ENCODE data around the gene FILIP1L.

FILIP1L gene

GRCh38 chr3:100114413-100115030 lies at the start of gene FILIP1L:
Gene FILIP1L, minus strand, starts transcription at chr3:100114501.
- TF ChIP-seq CTCF (IDR thresholded peaks at IDR 0.05), result no peak

GRCh38 chr3:100163787-100164186 lies 49.5 kb upstream of the FILIP1L start:
- no peak for TF ChIP-seq CTCF (IDR thresholded peaks at IDR 0.05)

- no peak for TF ChIP-seq CTCF (IDR thresholded peaks at IDR 0.05)
These were observed 46.2 kb upstream of the FILIP1L start for GRCh38 chr3:100160521-100160920.

DNA sequence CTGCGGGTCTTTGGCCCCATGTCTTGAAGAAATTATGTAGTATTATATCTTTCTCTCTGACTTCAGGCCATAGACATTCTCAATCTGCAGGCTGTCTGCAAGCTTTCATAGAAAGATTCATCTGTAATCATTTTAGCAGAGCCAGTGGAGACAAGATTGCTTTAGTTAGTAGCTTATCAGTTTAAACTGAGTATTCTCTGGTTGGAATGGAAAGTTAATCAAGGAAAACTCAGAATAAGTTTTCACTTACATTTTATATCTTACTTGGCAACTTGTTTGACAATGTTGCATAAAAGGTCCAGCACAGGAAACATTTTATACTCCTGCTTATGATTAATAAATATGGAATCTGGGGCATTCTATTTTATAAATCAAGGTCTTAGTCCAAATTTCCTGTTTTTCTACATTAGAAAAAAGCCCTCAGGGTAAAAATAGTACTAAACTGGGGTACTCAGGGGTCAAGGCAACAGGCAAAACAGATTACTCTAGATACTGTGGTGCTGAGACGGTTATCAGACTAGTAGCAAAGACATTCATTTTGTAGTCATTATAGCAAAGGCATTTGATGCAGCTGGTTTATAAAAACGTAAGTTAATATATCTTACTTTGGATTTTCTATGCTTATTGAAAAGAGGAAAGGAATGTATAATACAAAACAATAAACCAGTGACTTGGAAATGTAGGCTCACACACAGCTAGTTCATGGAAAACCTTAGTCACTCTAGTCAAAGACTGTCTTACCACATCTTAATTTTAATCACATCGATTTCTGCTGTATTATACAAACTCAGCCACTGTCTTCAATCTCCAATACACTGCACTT lies 45.2 kb upstream of the FILIP1L start:
- no peak for TF ChIP-seq CTCF (IDR thresholded peaks at IDR 0.05)

DNA sequence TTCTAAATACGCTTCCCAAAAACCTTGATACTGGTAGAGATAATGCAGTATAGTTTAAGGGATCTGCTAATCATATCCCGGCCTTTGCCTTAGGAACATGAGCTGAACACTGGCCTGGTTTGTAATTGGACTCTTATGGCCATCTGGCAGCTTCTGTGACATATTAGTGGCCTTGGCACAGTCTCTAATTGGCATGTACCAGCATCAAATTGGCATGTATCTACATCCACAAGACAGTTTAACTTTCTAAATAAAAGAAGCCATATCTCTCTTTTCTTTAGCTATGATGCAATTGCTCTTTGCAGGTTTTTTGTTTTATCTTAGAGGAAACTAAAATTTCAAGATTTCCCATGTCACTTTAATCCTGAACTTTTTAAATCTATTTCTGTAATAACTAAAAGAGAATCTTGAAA lies 44.6 kb upstream of the FILIP1L start:
- no peak for TF ChIP-seq CTCF (IDR thresholded peaks at IDR 0.05)

GRCh38 chr3:100157685-100158084 lies 43.4 kb upstream of the FILIP1L start:
- no peak for TF ChIP-seq CTCF (IDR thresholded peaks at IDR 0.05)

DNA sequence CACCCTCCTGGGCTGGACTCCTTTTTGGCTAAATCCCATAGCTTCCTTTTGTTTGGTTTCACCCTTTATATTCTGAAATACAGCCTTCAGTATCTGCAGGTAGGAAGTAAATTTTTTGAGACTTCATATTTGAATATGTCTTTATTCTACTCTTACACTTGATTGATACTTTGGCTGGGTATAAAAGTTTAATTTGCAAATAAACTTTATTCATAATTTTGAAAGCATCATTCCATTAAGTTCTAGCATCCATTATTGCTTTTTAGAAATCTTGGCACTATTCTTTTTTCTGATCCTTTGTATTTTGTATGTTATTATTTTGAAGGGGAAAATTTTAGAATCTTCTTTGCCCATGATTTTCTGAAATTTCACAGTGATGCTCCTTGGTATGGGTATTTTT lies 41.3 kb upstream of the FILIP1L start:
- TF ChIP-seq CTCF (IDR thresholded peaks at IDR 0.05), result no peak
